Measurements from ENCODE around the gene TAOK2.

The TAOK2 gene

DNA sequence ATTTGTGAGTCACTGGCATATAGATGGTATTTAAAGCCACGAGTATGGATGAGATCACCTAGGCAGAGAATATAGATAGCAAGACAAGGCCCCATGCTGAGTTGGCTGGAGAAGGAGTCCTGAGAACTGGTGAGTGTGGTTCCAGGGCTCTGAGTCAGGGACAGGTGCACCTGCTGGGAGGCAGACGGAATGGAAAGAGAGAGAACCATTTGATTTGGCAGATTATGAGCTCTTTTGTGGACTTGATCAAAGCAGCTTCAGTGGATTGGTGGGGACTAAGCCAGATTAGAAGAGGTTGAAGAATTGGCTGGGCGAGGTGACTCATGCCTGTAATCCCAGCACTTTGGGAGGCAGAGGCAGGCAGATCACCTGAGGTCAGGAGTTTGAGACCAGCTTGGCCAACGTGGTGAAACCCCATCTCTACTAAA lies 45.1 kb downstream of the TAOK2 start:
- DNase-seq (ENCODE audit: extremely low read depth, insufficient read length): no peak
- H3K36me3 ChIP-seq (ENCODE audit: control insufficient read depth, insufficient read depth, low read length): no peaks in the 10 kb centered on the region
- TF ChIP-seq, protein P1, sequence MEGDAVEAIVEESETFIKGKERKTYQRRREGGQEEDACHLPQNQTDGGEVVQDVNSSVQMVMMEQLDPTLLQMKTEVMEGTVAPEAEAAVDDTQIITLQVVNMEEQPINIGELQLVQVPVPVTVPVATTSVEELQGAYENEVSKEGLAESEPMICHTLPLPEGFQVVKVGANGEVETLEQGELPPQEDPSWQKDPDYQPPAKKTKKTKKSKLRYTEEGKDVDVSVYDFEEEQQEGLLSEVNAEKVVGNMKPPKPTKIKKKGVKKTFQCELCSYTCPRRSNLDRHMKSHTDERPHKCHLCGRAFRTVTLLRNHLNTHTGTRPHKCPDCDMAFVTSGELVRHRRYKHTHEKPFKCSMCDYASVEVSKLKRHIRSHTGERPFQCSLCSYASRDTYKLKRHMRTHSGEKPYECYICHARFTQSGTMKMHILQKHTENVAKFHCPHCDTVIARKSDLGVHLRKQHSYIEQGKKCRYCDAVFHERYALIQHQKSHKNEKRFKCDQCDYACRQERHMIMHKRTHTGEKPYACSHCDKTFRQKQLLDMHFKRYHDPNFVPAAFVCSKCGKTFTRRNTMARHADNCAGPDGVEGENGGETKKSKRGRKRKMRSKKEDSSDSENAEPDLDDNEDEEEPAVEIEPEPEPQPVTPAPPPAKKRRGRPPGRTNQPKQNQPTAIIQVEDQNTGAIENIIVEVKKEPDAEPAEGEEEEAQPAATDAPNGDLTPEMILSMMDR (IDR thresholded peaks at IDR 0.05; ENCODE audit: insufficient read depth, low read length, poor library complexity, severe bottlenecking): no peak
- no peak overlapping the region for H3K4me3 ChIP-seq (replicated peaks; ENCODE audit: low read depth, low read length)
- H3K27me3 ChIP-seq (replicated peaks; ENCODE audit: control insufficient read depth, insufficient read depth, low read length): no peaks in the 10 kb centered on the region; the same call in 1 of the 2 replicates

DNA sequence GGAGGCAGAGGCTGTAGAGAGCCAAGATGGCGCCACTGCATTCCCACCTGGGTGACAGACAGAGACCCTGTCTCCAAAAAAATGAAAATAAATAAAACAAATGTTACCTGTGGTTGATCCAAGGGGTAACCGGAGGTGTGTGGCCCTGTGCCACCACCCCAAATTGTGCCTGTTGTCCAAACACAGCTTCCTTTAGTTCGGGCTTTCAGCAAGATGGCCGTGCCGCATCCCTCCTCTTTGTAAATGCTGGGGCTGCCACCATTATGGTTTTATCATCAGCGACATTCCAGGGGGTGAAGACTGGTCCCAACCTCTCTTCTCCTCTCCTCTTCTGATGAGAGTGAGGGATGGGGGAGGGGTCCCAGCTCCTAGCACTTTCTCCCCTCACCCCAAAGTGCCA lies 49.2 kb downstream of the TAOK2 start, which contains the start of gene C16orf92:
Gene C16orf92 (plus strand): TSS at position 312 of the 400 bp plus-strand sequence. CDS start 143 bp downstream, outside the sequence.
- Histone ChIP-seq H3K4me3 (replicated peaks; ENCODE audit: low read depth, low read length) (no peak within 1 kb of the TSS), H3K36me3 (ENCODE audit: control insufficient read depth, insufficient read depth, low read length) (no peaks in the 10 kb centered on the region), H3K27me3 (replicated peaks; ENCODE audit: control insufficient read depth, insufficient read depth, low read length) (no peaks in the 10 kb centered on the region; the same call in none of the 2 replicates)
- TF ChIP-seq, protein P1 (IDR thresholded peaks at IDR 0.05; ENCODE audit: insufficient read depth, low read length, poor library complexity, severe bottlenecking): no peak
- DNase-seq (ENCODE audit: extremely low read depth, insufficient read length): no peak

DNA sequence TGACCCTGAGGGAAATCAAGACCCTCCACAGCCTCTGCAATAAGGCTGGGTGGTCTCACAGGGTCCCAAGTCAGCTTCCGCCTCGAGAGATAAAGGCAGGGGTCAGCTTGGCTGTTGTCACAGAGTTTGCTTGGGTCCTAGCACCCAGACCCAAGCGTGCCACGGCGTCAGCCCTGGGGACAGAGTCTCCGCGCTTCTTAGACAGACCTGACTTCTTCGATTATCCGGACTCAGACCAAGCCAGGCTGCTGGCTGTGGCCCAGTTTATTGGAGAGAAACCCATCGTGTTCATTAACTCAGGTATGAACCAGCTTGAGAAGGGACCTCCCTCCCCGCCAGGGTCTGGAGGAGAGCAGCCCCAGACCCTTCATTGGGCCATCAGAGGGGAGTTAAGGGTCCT lies 49.9 kb downstream of the TAOK2 start:
- Histone ChIP-seq H3K4me3 (replicated peaks; ENCODE audit: low read depth, low read length) (no peak overlapping the region), H3K36me3 (ENCODE audit: control insufficient read depth, insufficient read depth, low read length) (no peaks in the 10 kb centered on the region), H3K27me3 (replicated peaks; ENCODE audit: control insufficient read depth, insufficient read depth, low read length) (no peaks in the 10 kb centered on the region; the same call in none of the 2 replicates)
- no peak for DNase-seq (ENCODE audit: extremely low read depth, insufficient read length)
- TF ChIP-seq, protein P1 (IDR thresholded peaks at IDR 0.05; ENCODE audit: insufficient read depth, low read length, poor library complexity, severe bottlenecking): no peak

DNA sequence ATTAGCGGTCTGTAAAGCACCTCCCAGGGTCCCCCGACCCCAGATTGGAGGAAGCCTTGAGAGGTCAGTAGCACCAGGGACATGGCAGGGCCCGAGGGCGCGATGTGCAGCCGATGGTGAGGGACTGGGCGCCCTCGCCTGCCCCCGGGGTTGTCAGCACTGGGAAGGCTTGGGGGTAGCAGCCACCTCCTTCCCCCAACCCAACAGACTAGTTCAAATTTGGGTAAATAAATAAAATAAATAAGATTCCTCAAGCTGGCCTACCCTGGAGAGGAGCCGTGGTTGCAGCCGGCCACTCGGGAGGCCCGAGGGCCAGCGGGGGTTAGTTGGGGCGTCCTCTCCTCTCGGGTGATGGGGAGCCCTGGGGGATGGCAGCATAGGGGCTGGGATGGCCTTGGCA lies 50.8 kb downstream of the TAOK2 start:
- Histone ChIP-seq H3K4me3 (replicated peaks; ENCODE audit: low read depth, low read length) (no peak overlapping the region), H3K36me3 (ENCODE audit: control insufficient read depth, insufficient read depth, low read length) (no peaks in the 10 kb centered on the region), H3K27me3 (replicated peaks; ENCODE audit: control insufficient read depth, insufficient read depth, low read length) (no peaks in the 10 kb centered on the region; the same call in none of the 2 replicates)
- TF ChIP-seq, protein P1 (IDR thresholded peaks at IDR 0.05; ENCODE audit: insufficient read depth, low read length, poor library complexity, severe bottlenecking): no peak
- no peak for DNase-seq (ENCODE audit: extremely low read depth, insufficient read length)

DNA sequence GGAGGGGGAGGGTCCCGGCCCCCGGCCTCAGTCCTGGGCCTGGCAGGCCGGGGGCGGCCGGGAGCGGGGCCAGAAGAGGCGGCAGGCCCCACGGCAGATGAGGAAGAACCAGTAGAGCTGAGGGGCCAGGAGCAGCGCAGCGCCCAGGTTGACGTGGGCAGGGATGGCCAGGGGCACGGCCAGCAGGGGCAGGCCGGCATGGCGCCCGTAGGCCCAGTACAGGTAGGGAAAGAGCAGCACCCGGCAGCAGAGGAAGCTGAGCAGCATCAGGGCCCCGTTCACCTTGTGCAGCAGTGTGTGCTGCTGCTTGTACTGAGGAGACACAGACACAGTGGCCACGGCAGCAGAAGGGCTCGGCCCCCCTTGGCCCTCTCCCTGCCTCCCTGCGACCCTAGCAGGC lies 51.5 kb downstream of the TAOK2 start:
- no peaks in the 10 kb centered on the region for H3K36me3 ChIP-seq (ENCODE audit: control insufficient read depth, insufficient read depth, low read length)
- TF ChIP-seq, protein P1 (IDR thresholded peaks at IDR 0.05; ENCODE audit: insufficient read depth, low read length, poor library complexity, severe bottlenecking): no peak
- H3K4me3 ChIP-seq (replicated peaks; ENCODE audit: low read depth, low read length): no peak overlapping the region
- no peak for DNase-seq (ENCODE audit: extremely low read depth, insufficient read length)
- H3K27me3 ChIP-seq (replicated peaks; ENCODE audit: control insufficient read depth, insufficient read depth, low read length): no peaks in the 10 kb centered on the region; the same call in none of the 2 replicates

DNA sequence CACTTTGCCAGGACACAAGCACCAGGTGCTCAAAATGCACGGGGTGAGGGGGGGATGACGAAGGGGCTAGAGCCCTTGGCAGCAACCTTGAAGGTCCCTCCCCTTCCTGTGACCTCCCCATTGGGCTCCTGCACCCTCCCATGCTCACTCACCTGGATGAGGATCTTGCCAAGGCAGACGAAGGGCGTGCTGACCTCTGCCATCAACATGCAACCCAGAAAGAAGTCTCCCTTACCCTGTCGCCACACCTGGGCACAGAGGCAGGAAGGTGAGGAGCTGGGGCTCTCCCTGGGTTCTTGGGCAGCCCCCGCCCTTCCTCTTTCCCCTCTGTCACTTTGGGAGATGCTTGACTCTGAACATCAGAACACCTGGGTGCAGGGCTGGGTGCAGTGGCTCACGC lies 51.9 kb downstream of the TAOK2 start:
- no peak for DNase-seq (ENCODE audit: extremely low read depth, insufficient read length)
- TF ChIP-seq, protein P1 (IDR thresholded peaks at IDR 0.05; ENCODE audit: insufficient read depth, low read length, poor library complexity, severe bottlenecking): no peak
- Histone ChIP-seq H3K27me3 (replicated peaks; ENCODE audit: control insufficient read depth, insufficient read depth, low read length) (no peaks in the 10 kb centered on the region; the same call in none of the 2 replicates), H3K36me3 (ENCODE audit: control insufficient read depth, insufficient read depth, low read length) (no peaks in the 10 kb centered on the region), H3K4me3 (replicated peaks; ENCODE audit: low read depth, low read length) (no peak overlapping the region)

Measured in GM06990 (cell line).